Nephron progenitor cell (in vitro differentiated cells): ENCODE measurements around the gene MAP2K6.

ENCODE experiments used
- DNase-seq: peaks from one replicate; pipeline ENCODE4 v3.0.0; 2021
- H3K27ac Mint-ChIP-seq: 2 replicates; pipeline ENCODE4 v1.8.0; 2021; ENCODE audit warnings: mild to moderate bottlenecking, moderate library complexity, mixed read lengths
- H3K27me3 Mint-ChIP-seq: 2 replicates; pipeline ENCODE4 v1.8.0; 2021; ENCODE audit warnings: mild to moderate bottlenecking, low read depth, mixed read lengths; ENCODE audit not compliant: poor library complexity
- H3K36me3 Mint-ChIP-seq: 2 replicates; pipeline ENCODE4 v1.8.0; 2021; ENCODE audit warnings: low read depth, mixed read lengths
- H3K4me1 Mint-ChIP-seq: 2 replicates; pipeline ENCODE4 v1.8.0; 2021; ENCODE audit warnings: mixed read lengths
- H3K4me3 Mint-ChIP-seq: 2 replicates; pipeline ENCODE4 v1.8.0; 2021; ENCODE audit warnings: mild to moderate bottlenecking, moderate library complexity, mixed read lengths
- H3K9me3 Mint-ChIP-seq: 2 replicates; pipeline ENCODE4 v1.8.0; 2021; ENCODE audit warnings: mild to moderate bottlenecking, moderate library complexity, mixed read lengths
- CTCF ChIP-seq: fragments of 200-600 bp; sonication (generic); IDR thresholded peaks from 2 replicates; pipeline ENCODE4 v1.5.0; 2021; ENCODE audit warnings: antibody characterized with exemption

MAP2K6 gene

GRCh38 chr17:69451416-69452394, 37.2 kb downstream of the MAP2K6 start:
- no peaks in the 10 kb centered on the region for H3K27me3 Mint-ChIP-seq
- H3K27ac Mint-ChIP-seq = peak overlapping the region; percentile 55
- peaks cover 79% of the 10 kb centered on the region for H3K4me1 Mint-ChIP-seq
- TF ChIP-seq CTCF = no peak
- DNase-seq = no peak
- peaks cover 10% of the 10 kb centered on the region for H3K36me3 Mint-ChIP-seq
- no peaks in the 10 kb centered on the region for H3K9me3 Mint-ChIP-seq
- peak overlapping the region; percentile 2 for H3K4me3 Mint-ChIP-seq

GRCh38 chr17:69452664-69453260, 38.3 kb downstream of the MAP2K6 start:
- H3K4me1 Mint-ChIP-seq = peaks cover 78% of the 10 kb centered on the region
- no peak for TF ChIP-seq CTCF
- no peaks in the 10 kb centered on the region for H3K27me3 Mint-ChIP-seq
- no peak for DNase-seq
- H3K27ac Mint-ChIP-seq = peak overlapping the region; percentile 11
- H3K36me3 Mint-ChIP-seq = peaks cover 17% of the 10 kb centered on the region
- no peak overlapping the region for H3K4me3 Mint-ChIP-seq
- no peaks in the 10 kb centered on the region for H3K9me3 Mint-ChIP-seq

GRCh38 chr17:69454051-69454450, 39.6 kb downstream of the MAP2K6 start:
- Mint-ChIP-seq H3K9me3 (no peaks in the 10 kb centered on the region), H3K4me1 (peaks cover 70% of the 10 kb centered on the region), H3K4me3 (no peak overlapping the region), H3K27me3 (no peaks in the 10 kb centered on the region), H3K36me3 (peaks cover 17% of the 10 kb centered on the region), H3K27ac (no peak overlapping the region)
- no peak for TF ChIP-seq CTCF
- DNase-seq = no peak

- TF ChIP-seq CTCF = no peak
- H3K4me1 Mint-ChIP-seq = peaks cover 70% of the 10 kb centered on the region
These were observed 40.5 kb downstream of the MAP2K6 start for GRCh38 chr17:69455040-69455439.

GRCh38 chr17:69457603-69458002, 43.1 kb downstream of the MAP2K6 start:
- Mint-ChIP-seq H3K27ac (no peak overlapping the region), H3K4me1 (peaks cover 71% of the 10 kb centered on the region), H3K36me3 (peaks cover 17% of the 10 kb centered on the region), H3K27me3 (no peaks in the 10 kb centered on the region), H3K4me3 (no peak overlapping the region), H3K9me3 (no peaks in the 10 kb centered on the region)
- DNase-seq = no peak
- no peak for TF ChIP-seq CTCF

More at GRCh38 chr17:69455040-69455439, 40.5 kb downstream of the MAP2K6 start:
- Mint-ChIP-seq H3K27ac (no peak overlapping the region), H3K27me3 (no peaks in the 10 kb centered on the region), H3K4me3 (no peak overlapping the region), H3K36me3 (peaks cover 17% of the 10 kb centered on the region), H3K9me3 (no peaks in the 10 kb centered on the region)
- no peak for DNase-seq
